ENCODE data around the gene SMAD4.

The SMAD4 gene

GRCh38 chr18:51074605-51075004 lies 44.6 kb downstream of the SMAD4 start:
- in situ Hi-C loops (cut with MboI; ENCODE audit: low pct_unique_long_range_greater_than_20kb, low sequenced_read_pairs, unreplicated experiment) = loop anchor here (25.0 kb wide), 1 partner anchor 113 kb away; the partner anchor contains the start of gene MEX3C
- TF ChIP-seq CTCF (IDR thresholded peaks at IDR 0.05; ENCODE audit: extremely low read depth, insufficient read depth, missing control alignments) = no peak
- DNase-seq (ENCODE audit: low spot score) = no peak

- in situ Hi-C loops (cut with MboI; ENCODE audit: low pct_unique_long_range_greater_than_20kb, low sequenced_read_pairs, unreplicated experiment) = loop anchor here (25.0 kb wide), 1 partner anchor 111 kb away; the partner anchor contains the start of gene MEX3C
- no peak for DNase-seq (ENCODE audit: low spot score)
- TF ChIP-seq CTCF (IDR thresholded peaks at IDR 0.05; ENCODE audit: extremely low read depth, insufficient read depth, missing control alignments) = no peak
Observed at GRCh38 chr18:51076503-51076902, 46.5 kb downstream of the SMAD4 start.

GRCh38 chr18:51077217-51077616 lies 47.2 kb downstream of the SMAD4 start:
- DNase-seq (ENCODE audit: low spot score) = no peak
- TF ChIP-seq CTCF (IDR thresholded peaks at IDR 0.05; ENCODE audit: extremely low read depth, insufficient read depth, missing control alignments) = no peak
- in situ Hi-C loops (cut with MboI; ENCODE audit: low pct_unique_long_range_greater_than_20kb, low sequenced_read_pairs, unreplicated experiment) = loop anchor here (25.0 kb wide), 1 partner anchor 110 kb away; the partner anchor contains the start of gene MEX3C

GRCh38 chr18:51078026-51078425 lies 48.0 kb downstream of the SMAD4 start:
- no peak for DNase-seq (ENCODE audit: low spot score)
- no peak for TF ChIP-seq CTCF (IDR thresholded peaks at IDR 0.05; ENCODE audit: extremely low read depth, insufficient read depth, missing control alignments)
- in situ Hi-C loops (cut with MboI; ENCODE audit: low pct_unique_long_range_greater_than_20kb, low sequenced_read_pairs, unreplicated experiment) = loop anchor here (25.0 kb wide), 1 partner anchor 109 kb away; the partner anchor contains the start of gene MEX3C

- in situ Hi-C loops (cut with MboI; ENCODE audit: low pct_unique_long_range_greater_than_20kb, low sequenced_read_pairs, unreplicated experiment) = loop anchor here (25.0 kb wide), 1 partner anchor 105 kb away; the partner anchor contains the start of gene MEX3C
- TF ChIP-seq CTCF (IDR thresholded peaks at IDR 0.05; ENCODE audit: extremely low read depth, insufficient read depth, missing control alignments) = no peak
- DNase-seq (ENCODE audit: low spot score) = peak; percentile 18
Observed at GRCh38 chr18:51082571-51083267, 52.7 kb downstream of the SMAD4 start.

- no peak for TF ChIP-seq CTCF (IDR thresholded peaks at IDR 0.05; ENCODE audit: extremely low read depth, insufficient read depth, missing control alignments)
- in situ Hi-C loops (cut with MboI; ENCODE audit: low pct_unique_long_range_greater_than_20kb, low sequenced_read_pairs, unreplicated experiment) = loop anchor here (25.0 kb wide), 1 partner anchor 104 kb away; the partner anchor contains the start of gene MEX3C
- no peak for DNase-seq (ENCODE audit: low spot score)
Observed at GRCh38 chr18:51083398-51083797, 53.4 kb downstream of the SMAD4 start.
